ENCODE measurements around the gene JDP2. TPM values are rescaled to one million over a fixed set of nuclear protein-coding genes. Genes with fewer than 3 reads are reported as not detected.

The JDP2 gene
- total RNA-seq, 1 donor from 2014 or later = 59.2 TPM

DNA sequence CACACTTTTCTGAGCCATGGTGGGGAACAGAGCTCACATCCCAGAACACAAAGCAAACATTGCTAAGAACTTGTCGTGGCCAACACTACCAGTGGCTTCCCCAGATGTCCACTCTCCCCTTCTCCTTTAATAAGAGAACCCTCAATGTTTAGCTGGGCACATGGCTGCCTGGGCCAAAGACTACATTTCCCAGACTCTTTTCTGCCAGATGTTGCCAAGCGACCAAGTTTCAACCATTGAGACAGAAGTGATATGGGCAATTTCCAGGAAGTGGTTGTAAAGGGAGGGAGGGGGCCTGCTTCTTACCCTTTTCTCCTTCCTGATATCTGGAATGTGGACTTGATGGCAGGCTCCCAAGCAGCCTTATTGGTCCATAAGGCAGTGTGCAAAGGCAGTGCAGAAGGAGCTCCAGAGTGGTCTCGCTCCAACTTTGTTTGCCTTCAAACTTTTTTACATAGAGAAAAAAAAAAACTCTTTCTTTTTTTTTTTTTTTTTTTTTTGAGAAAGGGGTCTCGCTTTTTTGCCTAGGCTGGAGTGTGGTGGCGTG is 24.9 kb upstream of the JDP2 start:
- TF ChIP-seq, protein P1, sequence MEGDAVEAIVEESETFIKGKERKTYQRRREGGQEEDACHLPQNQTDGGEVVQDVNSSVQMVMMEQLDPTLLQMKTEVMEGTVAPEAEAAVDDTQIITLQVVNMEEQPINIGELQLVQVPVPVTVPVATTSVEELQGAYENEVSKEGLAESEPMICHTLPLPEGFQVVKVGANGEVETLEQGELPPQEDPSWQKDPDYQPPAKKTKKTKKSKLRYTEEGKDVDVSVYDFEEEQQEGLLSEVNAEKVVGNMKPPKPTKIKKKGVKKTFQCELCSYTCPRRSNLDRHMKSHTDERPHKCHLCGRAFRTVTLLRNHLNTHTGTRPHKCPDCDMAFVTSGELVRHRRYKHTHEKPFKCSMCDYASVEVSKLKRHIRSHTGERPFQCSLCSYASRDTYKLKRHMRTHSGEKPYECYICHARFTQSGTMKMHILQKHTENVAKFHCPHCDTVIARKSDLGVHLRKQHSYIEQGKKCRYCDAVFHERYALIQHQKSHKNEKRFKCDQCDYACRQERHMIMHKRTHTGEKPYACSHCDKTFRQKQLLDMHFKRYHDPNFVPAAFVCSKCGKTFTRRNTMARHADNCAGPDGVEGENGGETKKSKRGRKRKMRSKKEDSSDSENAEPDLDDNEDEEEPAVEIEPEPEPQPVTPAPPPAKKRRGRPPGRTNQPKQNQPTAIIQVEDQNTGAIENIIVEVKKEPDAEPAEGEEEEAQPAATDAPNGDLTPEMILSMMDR (IDR thresholded peaks at IDR 0.05) = no peak
- H3K36me3 ChIP-seq = no peaks in the 10 kb centered on the region
- ATAC-seq = no peak
- H3K4me1 ChIP-seq = peaks cover 31% of the 10 kb centered on the region
- no peaks in the 10 kb centered on the region for H3K9me3 ChIP-seq
- H3K27me3 ChIP-seq (ENCODE audit: low read depth) = no peaks in the 10 kb centered on the region
- DNase-seq = no peak
- intact Hi-C loops (cut with DNase I) = no loop called here
- H3K27ac ChIP-seq = no peak overlapping the region
- H3K4me3 ChIP-seq = no peak overlapping the region

DNA sequence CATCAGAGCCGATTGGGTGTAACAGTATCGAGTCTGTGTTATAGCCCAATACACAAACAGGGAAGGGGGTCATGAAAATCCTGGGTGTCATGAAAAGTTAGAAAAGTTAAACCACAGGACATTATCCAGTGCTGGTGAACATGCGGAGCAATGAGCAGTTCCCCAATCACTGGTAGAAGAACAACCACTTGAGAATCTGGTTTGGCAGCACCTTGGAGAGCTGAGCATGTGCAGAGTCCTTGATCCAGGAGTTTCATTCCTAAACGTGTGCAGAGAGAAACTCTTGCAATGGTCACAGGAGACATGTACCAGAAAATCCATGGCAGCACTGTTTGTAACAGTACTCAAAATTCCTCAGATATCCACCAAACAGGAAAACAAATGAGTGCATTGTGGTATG is 23.0 kb upstream of the JDP2 start:
- Histone ChIP-seq H3K4me3 (no peak overlapping the region), H3K4me1 (peaks cover 24% of the 10 kb centered on the region), H3K9me3 (no peaks in the 10 kb centered on the region), H3K27me3 (ENCODE audit: low read depth) (no peaks in the 10 kb centered on the region), H3K27ac (no peak overlapping the region), H3K36me3 (no peaks in the 10 kb centered on the region)
- intact Hi-C loops (cut with DNase I) = no loop called here
- ATAC-seq = peak in 1 of 2 donors; percentile 47
- TF ChIP-seq, protein P1 (IDR thresholded peaks at IDR 0.05) = no peak
- no peak for DNase-seq

DNA sequence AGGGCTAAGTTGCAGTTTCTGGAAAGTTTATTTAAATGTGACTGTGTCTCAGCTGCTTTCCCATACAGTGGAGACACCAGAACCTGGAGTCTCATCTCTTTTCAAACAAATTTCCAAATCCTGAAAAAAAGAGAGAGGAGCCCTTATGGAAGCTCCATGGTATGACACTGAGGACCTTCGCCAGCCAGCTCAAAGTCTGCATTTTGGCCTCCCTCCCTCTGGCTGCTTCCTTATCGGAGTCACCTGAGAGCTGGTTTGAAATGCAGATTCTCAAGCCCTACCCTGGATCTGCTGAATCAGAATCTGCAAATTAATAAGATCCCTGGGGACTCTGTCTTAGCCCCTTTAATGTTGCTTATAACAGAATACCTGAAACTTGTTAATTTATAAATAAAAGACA is 21.7 kb upstream of the JDP2 start:
- Histone ChIP-seq H3K36me3 (no peaks in the 10 kb centered on the region), H3K27me3 (ENCODE audit: low read depth) (no peaks in the 10 kb centered on the region), H3K4me1 (peaks cover 11% of the 10 kb centered on the region), H3K9me3 (no peaks in the 10 kb centered on the region), H3K4me3 (no peak overlapping the region), H3K27ac (no peak overlapping the region)
- intact Hi-C loops (cut with DNase I) = no loop called here
- no peak for DNase-seq
- ATAC-seq = no peak
- TF ChIP-seq, protein P1 (IDR thresholded peaks at IDR 0.05) = no peak

DNA sequence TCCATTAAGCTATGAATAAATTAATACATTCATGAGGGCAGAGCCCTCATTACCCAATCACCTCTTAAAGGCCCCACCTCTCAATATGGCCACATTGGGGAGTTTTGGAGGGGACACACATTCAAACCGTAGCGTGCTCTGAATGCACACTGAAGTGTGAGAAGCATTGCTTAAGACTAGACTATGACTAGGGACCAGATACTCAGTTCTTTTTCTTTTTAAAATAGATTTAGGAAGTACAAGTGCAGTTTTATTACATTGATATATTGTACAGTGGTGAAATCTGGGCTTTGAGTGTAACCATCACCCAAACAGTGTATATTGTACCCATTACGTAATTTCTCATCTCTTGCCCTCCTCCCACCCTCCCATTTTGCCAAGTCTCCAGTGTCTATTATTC is 21.0 kb upstream of the JDP2 start:
- Histone ChIP-seq H3K36me3 (no peaks in the 10 kb centered on the region), H3K9me3 (no peaks in the 10 kb centered on the region), H3K4me3 (no peak overlapping the region), H3K27ac (no peak overlapping the region), H3K4me1 (peaks cover 4% of the 10 kb centered on the region), H3K27me3 (ENCODE audit: low read depth) (no peaks in the 10 kb centered on the region)
- intact Hi-C loops (cut with DNase I) = no loop called here
- no peak for DNase-seq
- TF ChIP-seq, protein P1 (IDR thresholded peaks at IDR 0.05) = no peak
- no peak for ATAC-seq

DNA sequence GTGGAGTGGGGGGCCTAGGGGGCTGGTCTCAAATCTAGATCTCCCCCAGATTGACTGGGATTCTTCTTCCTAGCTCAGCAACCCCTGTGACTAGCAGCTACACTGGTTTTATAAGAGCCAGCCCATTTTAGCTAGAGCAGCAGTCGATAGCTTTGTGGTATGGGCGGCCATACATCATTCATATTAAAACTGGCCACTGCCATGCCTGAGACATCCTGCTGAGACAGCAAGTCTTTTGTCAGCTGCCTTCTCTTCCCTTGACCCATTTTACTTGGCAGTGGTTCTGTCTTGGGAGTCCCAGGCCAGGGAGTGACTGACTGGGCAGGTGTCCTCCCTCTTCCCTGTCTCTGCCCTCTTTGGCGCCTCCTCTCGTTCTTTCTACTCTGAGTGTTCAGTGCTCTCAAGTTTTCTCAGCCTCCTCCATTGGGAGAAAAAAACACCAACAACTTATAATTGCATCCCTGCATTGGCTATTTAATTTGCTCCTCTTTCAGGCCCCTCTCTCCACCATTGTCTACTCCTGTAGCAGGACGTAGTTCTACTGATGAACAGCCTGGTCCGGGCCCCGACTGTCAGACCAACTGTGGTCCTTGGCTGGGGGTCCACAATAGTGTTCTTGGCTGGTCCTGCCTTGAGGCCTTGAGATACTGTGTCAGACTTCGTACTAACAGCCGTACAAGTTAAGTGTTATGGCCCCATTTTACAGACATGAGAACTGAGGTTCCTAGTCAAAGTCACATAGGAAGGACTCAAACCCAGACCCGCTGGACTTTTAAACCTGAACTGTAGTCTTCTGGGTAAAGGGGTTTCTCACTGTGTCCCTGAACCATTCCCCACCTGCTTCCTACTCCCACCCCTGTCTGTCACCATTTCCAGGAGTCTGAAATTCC is 18.3 kb upstream of the JDP2 start:
- intact Hi-C loops (cut with DNase I) = no loop called here
- DNase-seq = no peak
- ATAC-seq = no peak

More for the DNA sequence above, 18.3 kb upstream of the JDP2 start:
- Histone ChIP-seq H3K9me3 (no peaks in the 10 kb centered on the region), H3K4me3 (no peak overlapping the region), H3K27ac (no peak overlapping the region), H3K27me3 (ENCODE audit: low read depth) (no peaks in the 10 kb centered on the region), H3K36me3 (no peaks in the 10 kb centered on the region), H3K4me1 (no peaks in the 10 kb centered on the region)
- TF ChIP-seq, protein P1 (IDR thresholded peaks at IDR 0.05) = no peak

Data from lower lobe of right lung (tissue), 2 donors.